GM21825 (cell line): Measurements from ENCODE around the gene ARCN1.

Experiments used
- ATAC-seq: cut with Tn5 transposase; IDR thresholded peaks from one replicate; pipeline ENCODE4 v1.9.1; 2021; ENCODE audit warnings: mild to moderate bottlenecking, moderate library complexity; ENCODE audit not compliant: unreplicated experiment

The ARCN1 gene

DNA sequence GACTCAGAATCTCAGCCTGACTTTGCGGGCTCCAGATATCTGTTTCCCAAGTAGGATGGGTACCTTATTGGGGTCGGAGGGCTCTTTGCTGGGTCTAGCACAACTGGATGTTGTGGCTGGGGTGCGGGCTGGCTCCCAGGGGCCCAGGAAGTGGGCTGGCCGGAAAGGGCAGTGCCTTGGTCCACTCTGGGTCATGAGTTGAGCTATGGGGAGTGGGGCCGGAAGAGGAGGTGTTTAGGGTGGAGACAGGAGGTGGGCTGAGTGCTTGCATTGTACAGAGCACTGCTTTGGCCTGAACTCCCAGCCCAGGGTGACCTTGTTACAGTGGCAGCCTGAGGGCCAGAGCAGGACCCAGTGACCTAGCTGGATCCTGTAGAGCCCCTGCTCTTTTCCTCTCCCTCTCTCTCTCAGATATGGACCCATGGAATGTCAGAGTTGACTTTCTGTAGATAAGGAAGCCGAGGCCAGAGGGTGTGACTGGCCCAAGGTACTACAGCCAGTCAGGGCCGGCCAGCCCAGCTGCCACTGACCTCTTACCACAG lies 48.4 kb downstream of the ARCN1 start:
- ATAC-seq = no peak

DNA sequence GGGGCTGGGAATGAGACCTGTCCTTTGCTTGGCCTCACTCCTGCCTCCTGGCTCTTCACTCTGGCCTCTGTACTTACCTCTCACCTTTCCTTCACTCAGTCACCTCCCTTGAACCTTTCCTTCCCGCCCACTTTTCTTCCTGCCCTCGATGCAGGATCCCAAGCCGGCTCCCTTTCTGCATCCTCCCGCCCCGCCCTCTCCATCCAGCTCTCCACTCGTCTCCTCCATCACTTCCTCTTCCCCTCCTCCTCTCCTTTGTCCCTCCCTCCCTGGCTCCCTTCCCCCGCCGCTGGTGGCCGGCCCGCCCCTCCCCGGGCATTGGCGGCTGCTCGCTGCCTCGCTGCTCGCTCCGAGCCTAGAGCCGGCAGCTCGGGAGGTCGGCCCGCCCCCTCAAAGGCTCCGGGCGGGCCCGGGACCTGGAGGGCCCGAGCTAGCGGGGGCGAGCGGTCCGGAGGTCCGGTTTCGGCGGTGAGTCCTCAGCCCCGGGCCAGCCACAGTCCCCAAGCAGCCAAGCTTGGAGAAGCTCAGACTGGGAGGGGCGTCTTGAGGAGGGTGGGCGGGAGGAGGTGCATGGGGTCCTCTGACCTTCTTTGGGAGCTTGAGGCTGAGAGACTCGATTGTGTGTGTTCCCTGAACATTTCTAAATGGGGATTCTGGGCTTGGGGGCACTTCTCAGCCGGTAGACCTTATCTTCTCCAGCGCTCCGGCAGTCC lies 49.0 kb downstream of the ARCN1 start:
- no peak for ATAC-seq

DNA sequence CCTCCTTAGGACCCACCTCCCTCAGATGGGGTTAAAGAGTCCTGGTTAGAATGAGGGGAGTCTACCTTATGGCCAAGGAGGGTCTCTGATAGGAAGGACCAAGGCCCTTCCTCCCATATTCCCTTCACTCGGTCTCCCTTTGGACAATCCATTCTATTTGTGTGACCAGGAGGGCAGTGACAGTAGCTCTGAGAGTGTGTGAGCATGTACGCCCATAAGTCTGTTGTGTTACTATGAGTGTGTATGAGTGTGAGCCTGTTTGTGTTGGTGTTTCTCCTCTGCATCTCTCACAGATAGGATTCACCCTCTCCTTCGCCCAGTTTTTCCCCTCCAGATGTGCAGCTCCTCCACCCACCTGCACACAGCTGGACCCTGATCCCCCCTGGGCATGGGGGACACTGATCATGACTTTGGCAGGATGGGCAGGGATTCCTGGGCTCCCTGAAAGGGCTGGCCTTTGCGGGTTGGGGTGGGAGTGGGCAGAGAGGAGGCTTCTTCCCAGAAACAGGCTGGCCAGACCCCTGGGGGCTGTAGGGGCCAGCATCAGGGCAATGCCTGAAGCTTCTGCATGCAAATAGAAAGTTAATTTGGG lies 49.7 kb downstream of the ARCN1 start:
- no peak for ATAC-seq

DNA sequence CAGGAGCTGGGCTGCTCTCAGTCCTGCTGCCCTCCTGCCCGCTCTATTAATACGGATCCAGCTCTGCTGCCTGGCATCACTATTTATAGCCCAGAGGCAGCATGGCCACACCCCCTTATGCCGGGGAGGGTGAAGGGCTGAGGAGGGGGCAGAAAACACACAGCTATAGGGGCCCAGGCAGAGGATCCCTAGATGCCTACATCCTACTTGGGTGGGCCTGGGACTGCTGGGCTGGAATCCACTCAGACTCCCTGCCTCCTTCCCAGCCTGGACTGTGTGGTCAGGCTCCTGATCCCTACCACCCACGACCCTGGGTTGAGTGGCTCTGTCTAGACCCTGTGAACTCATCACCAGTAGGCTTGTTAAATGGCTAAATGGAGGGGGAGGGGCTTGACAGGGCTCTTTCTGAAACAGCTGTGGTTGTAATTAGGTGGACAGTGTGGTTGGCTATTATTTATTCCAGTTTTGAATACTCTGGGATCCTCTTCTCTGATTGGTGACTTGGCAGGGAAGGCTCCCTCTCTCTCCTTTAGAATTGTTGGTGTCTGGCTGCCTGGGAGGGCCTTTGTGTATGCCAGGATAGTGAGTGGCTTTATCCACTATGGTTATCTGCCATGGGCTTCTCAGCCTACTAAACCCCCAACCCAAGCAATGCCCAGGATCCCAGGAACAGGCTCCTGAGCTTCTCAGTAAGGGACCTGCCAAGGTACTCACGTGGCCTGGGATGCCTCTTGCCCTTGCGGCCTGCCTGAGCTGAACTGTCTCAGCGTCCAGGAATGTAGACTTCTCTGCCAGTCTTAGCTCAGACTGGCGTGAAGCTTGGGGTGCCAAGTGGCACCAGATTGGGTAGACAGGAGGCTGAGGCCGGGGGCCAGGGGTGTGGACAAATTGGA lies 50.4 kb downstream of the ARCN1 start:
- no peak for ATAC-seq

DNA sequence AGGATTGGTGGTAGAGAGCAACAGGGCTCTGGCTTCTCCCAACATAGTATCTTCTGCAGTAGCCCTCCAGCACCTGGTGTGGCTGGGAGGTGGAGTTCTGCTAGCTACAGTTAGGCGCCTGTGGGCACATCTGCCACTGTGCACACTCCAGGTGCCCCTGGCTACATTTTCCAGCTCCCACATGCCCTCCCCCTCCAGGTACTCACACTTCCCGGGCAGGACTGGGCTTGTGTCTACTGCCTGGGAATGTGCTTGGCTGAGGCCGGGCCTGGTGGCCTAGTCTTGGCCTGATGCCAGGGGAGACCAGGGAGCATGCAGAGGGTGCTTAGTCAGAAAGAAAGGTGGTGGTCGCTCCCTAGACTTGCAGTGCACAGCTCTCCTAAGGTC lies 51.1 kb downstream of the ARCN1 start:
- ATAC-seq = no peak

DNA sequence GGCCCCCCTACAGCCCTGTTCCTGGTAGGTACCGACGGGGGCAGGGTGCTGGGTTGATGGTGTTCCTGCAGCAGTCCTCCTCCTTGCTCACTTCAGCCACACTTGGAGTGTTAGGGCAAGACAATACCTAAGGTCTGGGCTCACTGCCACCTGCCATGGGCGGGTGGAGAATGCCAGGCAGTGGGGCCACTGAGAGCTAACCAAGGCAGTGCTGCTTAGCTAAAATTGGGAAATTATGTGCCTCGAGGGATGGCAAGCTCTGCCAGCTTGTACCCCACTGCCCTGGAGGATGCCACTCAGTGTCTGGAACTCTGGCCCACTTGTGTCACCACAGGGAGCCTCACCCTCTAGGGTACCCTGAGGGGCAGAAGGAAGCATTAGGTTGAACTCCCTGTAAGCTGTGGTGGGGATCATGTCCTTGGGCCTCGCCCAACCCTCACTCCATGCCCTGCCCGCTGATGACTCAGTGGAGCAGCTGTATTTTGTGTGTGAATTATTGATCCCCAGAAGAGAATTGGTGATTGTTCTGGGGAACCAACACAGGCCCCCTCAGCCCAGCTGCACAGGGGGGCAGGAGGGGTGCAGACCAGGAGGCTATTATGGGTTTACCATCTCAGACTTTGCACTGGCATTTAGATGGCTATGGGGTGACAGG lies 53.0 kb downstream of the ARCN1 start:
- no peak for ATAC-seq

DNA sequence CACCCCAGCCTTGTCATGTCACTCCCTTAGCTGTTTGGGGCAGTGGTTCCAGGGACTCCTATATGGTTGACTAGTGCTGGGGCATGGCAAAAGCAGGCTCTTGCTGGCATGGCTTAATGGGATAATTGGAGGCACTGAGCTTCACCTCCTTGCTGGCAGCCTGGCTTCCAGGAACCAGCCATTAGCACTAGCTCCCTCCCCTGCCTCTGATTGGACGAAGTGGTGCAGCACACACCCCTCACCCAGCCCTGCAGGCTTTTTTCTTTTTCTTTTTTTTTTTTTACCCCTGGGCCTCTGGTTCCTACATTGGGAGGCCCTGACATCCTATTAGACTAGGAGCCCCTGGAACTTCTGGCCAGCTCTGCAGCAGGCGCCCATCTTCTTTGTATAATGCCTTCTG lies 53.8 kb downstream of the ARCN1 start:
- no peak for ATAC-seq

DNA sequence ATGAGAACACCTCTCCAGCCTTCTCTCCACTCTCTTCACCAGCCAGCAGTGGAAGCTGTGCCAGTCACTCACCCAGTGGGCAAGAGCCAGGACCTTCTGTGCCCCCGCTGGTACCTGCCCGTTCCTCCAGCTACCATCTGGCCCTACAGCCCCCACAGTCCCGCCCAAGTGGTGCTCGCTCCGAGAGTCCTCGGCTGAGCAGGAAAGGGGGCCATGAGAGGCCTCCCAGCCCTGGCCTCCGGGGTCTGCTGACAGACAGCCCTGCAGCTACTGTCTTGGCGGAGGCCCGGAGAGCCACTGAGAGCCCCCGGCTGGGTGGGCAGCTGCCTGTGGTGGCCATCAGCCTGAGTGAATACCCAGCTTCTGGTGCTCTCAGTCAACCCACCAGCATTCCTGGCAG lies 55.4 kb downstream of the ARCN1 start:
- ATAC-seq = no peak

DNA sequence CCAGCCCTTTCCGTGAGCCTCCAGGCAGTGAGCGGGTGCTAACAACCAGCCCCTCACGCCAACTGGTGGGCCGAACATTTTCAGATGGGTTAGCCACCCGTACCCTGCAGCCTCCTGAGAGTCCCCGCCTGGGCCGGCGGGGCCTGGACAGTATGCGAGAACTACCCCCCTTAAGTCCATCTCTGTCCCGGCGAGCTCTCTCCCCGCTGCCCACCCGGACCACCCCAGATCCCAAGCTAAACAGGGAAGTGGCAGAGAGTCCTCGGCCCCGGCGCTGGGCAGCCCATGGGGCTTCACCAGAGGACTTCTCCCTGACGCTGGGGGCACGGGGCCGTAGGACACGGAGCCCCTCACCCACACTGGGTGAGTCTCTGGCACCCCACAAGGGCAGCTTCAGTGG lies 55.8 kb downstream of the ARCN1 start:
- no peak for ATAC-seq

DNA sequence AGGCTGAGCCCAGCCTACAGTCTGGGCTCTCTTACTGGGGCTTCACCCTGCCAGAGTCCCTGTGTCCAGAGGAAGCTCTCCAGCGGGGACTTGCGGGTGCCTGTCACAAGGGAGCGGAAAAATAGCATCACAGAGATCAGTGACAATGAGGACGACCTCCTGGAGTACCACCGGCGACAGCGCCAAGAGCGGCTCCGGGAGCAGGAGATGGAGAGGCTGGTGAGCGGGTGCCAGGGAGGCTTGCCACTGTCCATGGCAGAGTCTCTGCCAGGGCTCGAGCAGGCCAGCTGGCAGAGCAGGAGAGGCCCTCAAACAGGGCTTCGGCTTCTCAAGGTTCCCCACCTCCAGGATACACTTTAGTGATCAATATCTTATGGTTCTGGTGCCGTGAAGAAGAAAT lies 56.2 kb downstream of the ARCN1 start:
- no peak for ATAC-seq

DNA sequence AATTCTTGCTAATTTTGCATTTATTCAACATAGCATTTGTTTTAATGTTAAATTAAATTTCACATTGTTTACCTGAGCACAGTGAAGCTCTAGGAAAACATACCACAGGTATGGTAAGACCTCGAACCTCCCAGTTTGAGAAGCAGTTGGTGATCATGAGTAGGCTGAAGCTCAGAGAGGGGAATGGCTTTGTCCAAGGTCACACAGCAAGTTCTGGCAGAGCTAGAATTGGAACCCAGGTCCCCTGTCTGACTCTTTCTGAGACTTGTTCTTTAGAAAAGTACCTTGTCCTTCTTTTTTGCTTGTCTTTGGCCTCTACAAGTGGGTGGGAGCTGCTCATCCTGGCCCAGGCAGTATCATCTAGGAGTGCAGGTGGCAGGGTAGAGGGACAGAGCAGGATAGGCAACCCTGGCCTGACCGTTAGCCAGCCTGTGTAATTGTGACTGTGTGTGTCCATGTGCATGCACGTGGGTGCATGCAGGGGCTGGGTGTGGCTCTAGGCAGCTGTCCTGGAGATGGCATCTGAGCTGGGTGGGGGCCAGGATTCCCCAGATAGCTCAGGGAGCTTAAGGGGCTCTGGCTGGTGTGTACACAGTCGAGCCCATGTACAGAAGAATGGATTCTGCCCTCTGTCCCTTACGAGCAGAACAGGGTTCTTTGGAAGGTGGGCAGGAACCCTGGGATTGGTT lies 56.8 kb downstream of the ARCN1 start:
- ATAC-seq = no peak

DNA sequence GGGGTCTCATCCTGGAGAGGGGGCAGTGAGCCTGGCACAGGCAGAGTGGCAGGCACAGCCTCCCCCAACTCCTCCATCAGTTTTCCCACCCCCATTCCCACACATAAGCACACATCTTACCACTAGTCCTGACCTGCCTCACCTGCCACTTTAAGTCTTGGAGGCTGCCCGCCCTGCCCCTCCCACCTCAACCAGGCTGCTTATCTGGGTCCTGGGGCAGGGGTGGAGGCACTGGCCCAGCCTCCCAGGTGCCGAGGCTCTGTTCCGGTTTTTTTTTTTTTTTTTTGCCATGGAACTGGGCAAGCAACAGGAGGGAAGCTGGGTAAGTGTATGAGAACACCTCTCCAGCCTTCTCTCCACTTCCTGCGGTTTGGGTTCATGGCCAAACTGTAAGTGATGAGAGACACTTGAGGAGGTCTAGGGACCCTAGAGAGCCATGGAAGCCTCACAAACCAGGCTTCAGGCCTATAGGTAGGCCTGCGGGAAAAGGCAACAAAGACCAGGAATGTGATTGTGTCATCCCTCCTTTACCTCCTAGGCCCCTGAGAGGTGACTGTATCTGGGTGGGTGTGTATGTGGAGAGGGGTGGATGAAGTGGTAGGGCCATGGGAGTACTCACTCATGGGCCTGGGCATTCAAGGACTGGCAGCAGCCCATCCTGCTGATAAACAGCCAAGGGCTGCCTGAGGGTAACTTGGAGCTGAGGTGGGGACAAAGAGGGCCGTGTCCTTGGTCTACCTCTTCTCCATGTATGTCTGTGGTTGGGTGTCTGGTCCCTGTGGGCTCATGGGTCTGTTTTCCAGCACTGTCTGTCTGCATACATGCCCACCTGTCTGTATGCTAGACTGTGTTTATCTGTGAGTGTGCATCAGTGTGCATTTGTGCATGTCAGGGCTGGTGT lies 57.8 kb downstream of the ARCN1 start:
- no peak for ATAC-seq

DNA sequence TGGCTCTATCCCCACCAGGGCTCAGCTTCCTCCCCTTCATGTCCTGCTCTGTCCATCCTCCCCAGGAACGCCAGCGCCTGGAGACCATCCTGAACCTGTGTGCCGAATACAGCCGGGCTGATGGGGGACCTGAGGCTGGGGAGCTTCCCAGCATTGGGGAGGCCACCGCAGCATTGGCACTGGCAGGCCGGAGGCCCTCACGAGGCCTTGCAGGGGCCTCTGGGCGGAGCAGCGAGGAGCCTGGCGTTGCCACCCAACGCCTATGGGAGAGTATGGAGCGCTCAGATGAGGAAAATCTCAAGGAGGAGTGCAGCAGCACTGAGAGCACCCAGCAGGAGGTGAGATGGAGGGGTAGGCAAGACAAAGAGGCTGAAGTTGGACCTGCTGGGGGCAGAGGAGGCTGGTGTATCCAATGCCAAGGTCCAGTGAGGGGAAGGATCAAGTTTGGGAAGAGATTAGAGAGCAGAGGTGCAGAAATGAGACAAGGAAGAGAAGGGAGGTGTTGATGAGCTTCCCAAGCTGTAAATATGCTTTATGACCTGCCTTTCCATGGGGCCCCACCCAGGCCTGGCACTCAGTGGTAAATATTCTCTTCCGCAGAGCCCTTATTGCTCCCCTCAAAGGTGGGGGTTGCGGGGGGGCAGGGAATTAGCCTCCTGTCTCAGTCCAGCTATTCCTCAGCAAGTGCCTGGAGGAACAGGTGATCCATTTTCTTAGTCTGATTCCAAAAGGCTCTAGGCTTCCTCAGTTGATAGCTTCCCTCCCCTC lies 59.1 kb downstream of the ARCN1 start:
- ATAC-seq = no peak

DNA sequence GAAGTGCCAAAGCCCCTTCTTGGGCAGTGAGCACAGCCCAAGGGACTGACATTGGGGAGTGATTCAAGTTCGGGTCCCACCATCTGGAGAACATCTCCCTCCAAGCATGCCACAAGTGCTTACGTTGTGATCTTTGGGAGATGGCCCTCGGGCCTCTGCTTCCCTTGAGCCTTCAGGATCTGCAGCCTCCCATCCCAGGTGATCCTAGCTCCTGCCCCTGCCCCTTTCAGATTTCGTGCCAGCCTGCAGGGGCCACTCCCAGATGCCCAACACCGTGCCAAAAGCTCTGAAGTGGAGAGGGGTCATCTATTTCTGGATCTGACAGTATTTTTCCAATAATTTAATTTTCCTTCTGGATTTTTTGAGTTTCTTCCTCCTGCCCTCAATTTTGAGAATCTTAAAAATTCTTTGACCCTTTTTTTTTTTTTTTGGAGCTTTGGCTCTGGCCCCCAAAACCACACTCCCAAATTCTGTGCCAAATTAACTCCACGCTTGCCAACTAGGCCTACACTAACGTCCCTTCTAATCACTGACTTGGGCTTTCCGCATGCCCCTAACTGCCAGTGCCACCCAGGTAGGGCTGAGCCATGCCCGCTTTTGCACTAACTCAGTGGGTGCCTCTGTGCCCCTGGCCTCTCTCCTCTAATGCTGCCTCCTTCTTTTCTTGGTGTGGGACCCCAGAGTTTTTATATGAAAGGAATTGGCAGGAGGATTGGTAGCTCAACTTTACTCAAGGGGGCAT lies 60.5 kb downstream of the ARCN1 start:
- no peak for ATAC-seq

DNA sequence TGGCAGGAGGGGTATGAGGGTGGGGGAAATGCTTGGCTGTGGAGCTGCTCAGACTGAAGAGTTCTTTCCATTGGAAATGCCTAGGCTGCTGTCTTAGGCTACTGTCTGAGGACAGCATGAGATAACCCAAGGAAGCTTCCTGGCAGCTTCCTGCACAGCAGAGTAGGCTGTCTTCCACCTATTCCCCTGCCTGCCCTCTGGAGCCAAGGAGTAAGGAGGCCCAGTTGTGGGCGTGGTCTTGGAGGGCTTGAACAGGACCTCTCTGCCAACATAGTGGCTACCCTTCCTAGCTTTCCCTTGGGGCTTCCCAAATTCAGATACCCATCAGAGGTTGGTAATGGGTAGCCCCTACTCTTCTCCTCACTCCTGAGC lies 61.1 kb downstream of the ARCN1 start:
- no peak for ATAC-seq

DNA sequence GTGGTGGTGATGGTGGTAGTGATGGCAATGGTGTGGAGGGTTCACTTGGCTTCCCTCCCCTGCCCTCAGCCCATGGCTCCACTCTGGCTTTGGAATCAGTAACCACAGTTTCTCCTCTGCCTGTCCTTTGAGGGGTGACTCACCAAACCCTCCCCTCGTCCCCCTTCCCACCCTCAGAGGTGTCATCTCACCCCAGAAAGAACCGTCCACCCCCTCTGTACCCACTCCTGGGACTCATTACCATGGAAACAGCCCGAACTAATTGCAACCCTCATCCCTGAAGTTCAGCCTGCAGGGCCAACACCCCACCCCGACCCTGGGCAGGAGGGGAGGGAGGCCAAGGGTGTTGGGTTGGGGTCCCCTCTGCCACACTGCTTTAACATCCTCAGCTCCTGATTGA lies 61.8 kb downstream of the ARCN1 start:
- ATAC-seq = no peak

DNA sequence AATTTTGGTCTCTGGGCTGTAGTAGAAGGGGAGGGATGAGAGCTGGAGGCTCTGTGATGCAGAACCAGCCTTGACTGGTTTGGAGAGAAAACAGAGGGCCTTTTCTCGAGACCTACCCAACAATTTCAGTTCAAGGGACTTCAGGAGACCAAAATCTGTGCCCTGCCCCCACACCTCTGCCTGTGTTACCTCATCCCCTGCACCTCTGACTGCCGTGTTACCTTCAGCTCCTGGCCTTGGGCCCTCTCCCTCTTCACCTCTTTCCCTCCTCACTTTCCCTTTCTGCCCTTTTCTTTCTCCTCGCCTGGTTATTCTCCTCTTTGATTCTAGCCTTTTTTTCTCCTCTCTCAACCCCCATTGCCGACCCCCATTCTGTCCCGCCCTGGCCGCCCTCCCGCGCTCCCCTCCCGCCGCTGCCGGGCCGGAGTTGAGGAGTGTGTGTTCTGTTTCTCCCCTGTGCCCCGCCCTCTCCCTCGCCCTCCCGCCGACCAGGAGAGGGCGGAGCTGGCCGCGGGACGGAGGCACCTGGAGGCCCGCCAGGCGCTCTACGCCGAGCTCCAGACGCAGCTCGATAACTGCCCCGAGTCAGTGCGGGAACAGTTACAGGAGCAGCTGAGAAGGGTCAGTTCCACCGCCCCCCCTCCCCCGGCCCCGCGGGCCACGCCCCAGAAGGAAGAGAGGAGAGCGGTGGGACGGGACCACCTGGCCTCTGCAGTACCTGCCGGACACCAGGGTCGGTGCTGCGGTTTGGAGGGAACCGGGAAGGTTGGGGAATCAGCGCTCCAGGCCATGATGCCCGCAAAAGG lies 62.4 kb downstream of the ARCN1 start:
- no peak for ATAC-seq

DNA sequence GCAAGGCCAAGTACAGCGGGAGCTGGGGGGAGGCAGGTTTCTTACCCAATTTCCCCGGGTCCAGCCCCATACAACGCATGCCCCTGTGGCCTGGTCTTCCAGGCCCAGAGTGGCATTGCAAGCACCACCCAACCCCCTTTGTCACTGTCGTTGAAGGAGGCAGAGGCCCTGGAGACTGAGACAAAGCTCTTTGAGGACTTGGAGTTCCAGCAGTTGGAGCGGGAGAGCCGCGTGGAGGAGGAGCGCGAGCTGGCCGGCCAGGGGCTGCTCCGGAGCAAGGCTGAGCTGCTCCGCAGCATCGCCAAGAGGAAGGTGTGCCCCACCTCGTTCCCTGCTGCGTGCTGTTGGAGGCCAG lies 63.0 kb downstream of the ARCN1 start:
- ATAC-seq = no peak
